GM18520 (cell line): Measurements from ENCODE around the gene ANKRD45.
"Not testable (repeated sequence)": the region's sequence is repeated elsewhere in the genome, so short reads cannot be mapped to it uniquely, and the experiment has no call there.

Source experiments
- ATAC-seq: cut with Tn5 transposase; IDR thresholded peaks from one replicate; pipeline ENCODE4 v1.9.1; 2021; ENCODE audit not compliant: unreplicated experiment

ANKRD45 gene

DNA sequence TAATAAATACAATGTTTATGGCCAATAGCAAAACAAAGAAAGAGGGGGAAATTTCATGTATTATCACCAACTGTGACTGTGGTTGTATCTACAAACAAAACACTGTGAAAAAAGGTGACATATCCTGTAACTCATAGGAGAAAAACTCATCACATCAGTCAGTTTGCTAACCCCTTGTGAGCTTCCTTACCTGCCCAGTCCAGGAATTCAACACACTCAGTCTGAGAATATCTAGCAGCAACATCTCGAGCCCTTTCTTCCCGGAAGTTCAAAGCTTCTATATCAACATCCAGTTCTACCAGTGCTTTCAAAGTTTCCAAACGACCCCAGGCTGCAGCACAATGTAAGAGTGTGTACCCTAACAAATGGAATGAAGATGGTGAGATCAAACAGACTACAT is 23.0 kb downstream of the ANKRD45 start:
- no peak for ATAC-seq

- ATAC-seq, result not testable (repeated sequence)
These were observed 27.1 kb downstream of the ANKRD45 start for GRCh38 chr1:173642450-173643139.

- ATAC-seq, result no peak
These were observed 30.5 kb downstream of the ANKRD45 start for GRCh38 chr1:173639102-173639501.

DNA sequence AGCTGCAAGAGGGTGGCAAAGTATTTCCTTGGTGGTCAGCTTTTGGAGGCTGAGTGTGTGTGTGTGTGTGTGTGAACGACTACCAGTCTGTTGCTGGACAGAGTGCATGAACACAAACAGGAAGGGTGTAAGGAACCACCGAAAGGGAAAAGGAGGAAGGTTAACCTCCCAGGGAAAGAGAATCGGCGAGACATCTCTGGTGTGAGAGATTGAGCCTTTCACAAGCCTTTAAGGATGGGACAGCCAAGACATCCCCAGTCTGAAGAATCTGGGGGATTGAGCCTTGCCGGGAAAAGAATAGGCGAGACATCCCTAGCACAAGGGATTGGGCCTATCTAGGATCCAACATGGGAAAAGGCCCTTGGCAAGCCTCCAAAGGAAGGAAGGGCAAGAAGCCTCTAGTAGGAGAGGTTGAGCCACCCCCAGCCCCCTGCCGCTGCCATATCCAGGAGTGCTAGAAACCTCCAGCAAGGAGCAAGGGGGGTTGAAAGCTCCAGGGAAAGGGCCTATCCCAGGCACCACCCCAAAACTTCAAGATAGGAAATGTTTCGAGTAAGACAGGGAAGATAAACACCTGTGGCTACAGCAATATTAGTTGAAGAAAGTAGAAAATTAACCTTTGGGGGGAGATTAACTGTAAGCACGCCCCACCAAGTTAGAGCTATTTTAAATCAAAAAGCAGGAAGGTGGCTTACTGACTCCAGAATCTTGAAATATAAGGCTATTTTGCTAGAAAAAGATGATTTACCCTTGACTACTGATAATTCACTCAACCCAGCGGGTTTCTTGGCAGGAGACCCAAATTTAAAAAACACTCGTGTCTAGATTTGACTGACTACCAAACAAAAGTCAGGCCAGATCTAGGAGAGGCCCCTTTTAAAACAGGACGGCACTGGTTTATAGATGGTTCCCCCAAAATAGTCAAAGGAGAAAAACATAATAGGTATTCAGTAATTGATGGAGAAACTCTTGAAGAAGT is 31.3 kb downstream of the ANKRD45 start:
- ATAC-seq, result no peak

DNA sequence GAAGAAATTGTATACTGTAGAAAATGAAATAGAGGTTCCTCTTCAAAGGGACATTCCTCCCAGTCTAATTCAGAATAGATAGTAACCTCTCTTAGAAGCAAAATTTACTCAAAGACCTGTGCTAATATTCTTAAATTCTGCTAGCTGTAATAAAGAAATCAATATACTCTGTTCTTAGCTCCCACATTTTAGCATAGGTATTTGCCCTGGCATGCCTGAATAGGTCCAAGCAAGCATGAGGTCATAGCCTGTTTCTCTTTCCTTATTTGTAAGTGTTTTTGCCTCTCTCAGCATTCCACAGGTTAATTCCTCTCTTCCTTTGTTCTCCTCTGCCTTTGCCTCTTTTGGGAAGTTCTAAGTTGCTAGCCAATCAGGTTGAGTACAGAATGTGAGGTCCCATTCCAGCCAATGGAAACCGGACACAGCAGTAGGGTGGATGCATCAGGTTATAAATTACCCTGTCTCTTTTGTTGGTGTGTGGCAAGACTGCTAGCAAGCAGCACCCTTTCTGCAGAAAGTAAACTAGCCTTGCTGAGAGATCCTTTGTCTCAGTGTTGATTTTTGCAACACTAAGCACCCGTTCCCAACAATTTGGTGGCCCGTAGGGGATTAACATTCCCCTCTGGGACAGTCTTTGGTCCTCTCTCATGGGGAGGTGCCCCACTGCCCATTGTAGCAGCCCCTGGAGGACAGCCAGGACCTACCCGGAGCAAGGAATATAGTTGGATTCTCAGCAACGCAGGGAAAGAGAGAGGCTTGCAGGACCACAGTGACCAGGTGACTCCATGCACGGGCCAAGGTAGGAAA is 32.2 kb downstream of the ANKRD45 start:
- ATAC-seq, result not testable (repeated sequence)

- ATAC-seq, result no peak
These were observed 34.5 kb downstream of the ANKRD45 start, which contains the start of gene TEX50 for GRCh38 chr1:173635116-173635515. TSS of gene TEX50 (plus strand) at chr1:173635338. CDS start at chr1:173635522, 184 bp downstream.

- no peak for ATAC-seq
These were observed 40.8 kb downstream of the ANKRD45 start for GRCh38 chr1:173628888-173629287.

GRCh38 chr1:173627269-173627668 is 42.4 kb downstream of the ANKRD45 start:
- ATAC-seq, result no peak

GRCh38 chr1:173616859-173617258 is 52.8 kb downstream of the ANKRD45 start:
- ATAC-seq, result no peak

DNA sequence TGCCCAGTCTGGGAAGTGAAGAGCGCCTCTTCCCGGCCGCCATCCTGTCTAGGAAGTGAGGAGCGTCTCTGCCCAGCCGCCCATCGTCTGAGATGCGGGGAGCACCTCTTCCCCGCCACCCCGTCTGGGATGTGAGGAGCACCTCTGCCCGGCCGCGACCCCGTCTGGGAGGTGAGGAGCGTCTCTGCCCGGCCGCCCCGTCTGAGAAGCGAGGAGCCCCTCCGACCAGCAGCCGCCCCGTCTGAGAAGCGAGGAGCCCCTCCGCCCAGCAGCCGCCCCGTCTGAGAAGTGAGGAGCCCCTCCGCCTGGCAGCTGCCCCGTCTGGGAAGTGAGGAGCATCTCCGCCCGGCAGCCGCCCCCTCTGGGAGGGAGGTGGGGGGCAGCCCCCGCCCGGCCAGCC is 56.6 kb downstream of the ANKRD45 start:
- ATAC-seq, result not testable (repeated sequence)

DNA sequence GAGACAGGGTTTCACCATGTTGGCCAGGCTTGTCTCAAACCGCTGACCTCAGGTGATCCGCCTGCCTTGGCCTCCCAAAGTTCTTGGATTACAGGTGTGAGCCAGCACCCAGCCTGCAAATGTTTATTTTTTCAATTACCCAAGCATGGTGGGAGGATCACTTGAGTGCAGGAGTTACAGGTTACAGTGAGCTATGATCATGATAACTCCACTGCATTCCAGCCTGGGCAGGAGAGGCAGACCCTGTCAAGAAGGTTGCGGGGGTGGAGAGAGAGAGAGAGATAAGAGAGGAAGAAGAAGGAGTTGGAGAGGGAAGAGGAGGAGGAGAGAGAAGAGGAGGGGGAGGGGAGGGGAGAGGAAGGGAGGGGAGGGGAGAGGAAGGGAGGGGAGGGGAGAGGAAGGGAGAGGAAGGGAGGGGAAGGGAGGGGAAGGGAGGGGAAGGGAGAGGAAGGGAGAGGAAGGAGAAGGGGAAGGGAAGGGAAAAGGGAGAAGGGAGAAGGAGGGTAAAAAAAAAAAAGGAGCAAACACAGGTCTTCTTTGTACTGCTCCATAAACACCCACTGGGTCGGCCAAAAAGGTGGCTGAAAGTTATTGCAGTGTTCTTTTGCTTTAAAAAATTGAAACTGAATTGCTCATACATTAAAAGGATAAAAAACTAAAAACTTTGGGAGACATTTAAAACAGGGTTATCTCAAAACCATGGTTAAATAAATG is 61.0 kb downstream of the ANKRD45 start:
- ATAC-seq, result no peak

DNA sequence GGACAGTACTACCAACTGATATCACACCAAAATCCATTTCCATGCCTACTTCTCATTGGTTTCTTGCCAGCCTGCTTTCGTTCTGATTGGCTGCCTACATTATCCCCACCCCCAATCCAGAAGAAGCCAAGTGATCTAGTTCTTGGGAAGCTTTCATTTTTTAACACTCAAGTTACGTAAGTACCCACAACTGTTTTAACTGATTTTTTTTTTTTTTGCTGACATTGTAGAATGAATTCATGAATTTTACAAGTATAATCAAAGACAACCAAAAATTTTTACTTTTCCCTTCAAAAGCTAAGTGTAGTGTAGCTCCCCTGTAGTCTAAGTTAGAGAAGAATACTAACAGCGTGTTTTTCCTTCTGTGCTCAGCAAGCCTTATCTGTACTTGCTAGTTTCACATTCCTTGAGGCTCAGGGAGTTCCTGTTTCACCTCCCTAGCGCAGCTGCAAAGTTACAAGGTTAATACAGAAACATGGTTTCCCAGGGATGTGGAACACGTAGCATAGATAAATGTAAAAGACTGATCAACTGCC is 66.5 kb downstream of the ANKRD45 start, which contains the start of gene SLC9C2:
Gene SLC9C2, minus strand, starts transcription at position 17 of the 536 bp plus-strand sequence. CDS start 1,296 bp downstream, outside the sequence.
- no peak for ATAC-seq

DNA sequence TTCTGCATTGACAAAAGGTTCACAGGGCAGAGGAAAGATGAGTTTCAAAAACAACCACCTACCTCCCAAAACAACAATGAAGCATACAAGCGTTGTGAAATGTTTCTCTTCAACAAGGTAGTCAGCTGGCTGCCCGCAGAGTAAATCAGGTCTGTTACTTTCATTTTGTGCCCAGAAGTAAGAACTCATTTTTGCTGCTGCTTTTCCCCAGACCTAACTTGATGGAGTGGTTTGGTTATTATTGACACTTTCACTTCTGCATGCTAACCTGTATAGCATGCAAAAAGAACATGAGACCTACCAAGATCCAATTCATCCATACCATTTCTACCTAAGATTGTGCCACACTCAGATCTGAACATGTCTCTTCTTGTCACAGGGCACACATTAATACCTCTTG is 68.1 kb downstream of the ANKRD45 start:
- ATAC-seq, result no peak

DNA sequence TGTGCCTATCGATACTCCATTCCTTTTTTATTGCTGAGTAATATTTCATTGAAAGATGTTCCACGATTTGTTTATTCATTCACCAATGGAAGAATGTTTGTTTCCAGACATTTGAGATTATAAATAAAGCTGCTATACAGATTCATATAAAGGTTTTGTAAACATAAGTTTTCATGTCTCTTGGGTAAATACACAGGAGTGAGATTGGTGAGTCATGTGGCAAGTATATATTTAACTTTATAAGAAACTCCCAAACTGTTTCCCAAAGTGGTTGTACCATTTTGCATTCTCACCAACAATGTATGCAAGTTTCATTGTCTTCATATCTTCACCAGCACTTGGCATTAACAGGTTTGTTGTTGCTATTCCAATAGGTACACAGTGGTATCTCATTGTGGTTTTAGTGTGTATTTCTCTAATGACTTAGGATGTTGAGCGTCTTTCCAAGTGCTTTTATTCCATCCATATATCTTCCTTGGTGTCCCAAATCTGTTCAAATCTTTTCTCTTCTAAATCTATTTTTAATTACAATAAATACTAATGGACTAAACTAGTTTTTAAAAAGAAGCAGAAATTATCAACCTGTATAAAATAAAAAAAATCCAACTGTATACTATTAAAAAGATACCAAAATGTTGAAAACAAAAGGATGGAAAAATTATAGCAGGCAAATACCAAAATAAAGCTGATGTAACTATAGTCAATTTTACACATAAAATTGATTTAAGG is 73.4 kb downstream of the ANKRD45 start:
- no peak for ATAC-seq

GRCh38 chr1:173591138-173591537 is 78.5 kb downstream of the ANKRD45 start:
- not testable (repeated sequence) for ATAC-seq

- ATAC-seq, result no peak
These were observed 79.1 kb downstream of the ANKRD45 start for GRCh38 chr1:173590557-173590956.

DNA sequence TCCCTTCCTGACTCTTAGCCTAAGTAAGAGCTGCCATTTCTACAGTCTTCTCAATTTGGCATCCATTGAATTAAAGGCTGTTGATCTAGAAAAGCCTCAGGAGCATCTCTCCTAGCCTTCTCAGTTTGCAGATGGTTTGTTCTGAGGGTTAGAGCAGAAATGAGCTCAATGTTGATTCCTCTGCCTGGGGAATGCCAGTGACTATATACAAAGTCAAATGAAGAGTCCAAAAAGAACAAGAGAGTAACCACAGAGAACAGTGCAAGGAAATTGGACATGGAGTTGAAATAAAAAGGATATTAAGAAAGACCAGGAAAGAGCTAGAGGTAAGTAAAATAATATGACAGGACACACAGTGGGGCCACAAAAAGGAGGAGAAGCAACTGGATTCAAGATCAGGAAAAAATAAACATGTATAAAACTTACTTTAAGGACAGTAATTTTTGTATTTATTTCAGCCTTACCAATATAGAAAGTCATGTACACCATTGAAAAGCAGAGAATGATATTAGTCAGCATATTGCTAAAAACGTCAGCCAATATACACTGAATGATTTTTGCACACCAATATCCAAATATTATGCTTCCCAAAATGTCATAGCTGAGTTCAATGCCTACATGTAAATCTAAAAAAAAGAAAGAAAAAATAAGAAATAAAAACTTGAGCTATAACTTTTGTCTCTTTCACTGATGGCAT is 88.1 kb downstream of the ANKRD45 start:
- ATAC-seq, result no peak

GRCh38 chr1:173580658-173581057 is 89.0 kb downstream of the ANKRD45 start:
- no peak for ATAC-seq

- ATAC-seq, result no peak
These were observed 89.6 kb downstream of the ANKRD45 start for GRCh38 chr1:173580071-173580470.
